CD4-positive, alpha-beta T cell treated with Interleukin-15 for 4 hours (primary cell): Measurements from ENCODE around the gene NCAM1.
"Not testable (repeated sequence)": the region's sequence is repeated elsewhere in the genome, so short reads cannot be mapped to it uniquely, and the experiment has no call there.

Source experiments
- DNase-seq: peaks from one replicate; pipeline ENCODE4 v3.0.0-alpha.2; 2020; ENCODE audit warnings: low spot score

Gene NCAM1

GRCh38 chr11:113022262-113022661 lies 61.0 kb downstream of the NCAM1 start:
- no peak for DNase-seq

DNA sequence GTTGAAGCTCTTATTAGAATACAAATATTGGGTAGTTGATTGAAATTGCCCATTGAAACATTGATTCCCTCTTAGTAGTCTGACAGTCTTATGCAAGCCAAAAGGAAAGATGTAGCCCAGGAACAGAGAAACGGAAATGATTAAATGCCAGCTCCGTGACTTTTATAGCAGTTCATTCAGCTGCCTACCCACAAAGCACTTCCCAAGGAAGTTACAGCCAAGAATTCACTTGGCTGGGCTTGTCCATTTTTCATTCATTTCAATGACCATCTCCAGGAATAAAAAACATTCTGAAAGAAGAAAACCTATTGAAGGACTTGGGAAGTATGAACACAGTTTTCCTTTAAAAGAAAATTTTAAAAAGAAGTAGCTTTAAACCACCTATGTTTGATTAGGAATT lies 62.0 kb downstream of the NCAM1 start:
- no peak for DNase-seq

- no peak for DNase-seq
These were observed 62.8 kb downstream of the NCAM1 start for GRCh38 chr11:113023986-113024385.

- DNase-seq: no peak
These were observed 65.6 kb downstream of the NCAM1 start for GRCh38 chr11:113026778-113027177.

GRCh38 chr11:113034576-113034975 lies 73.4 kb downstream of the NCAM1 start:
- no peak for DNase-seq

GRCh38 chr11:113035708-113036107 lies 74.5 kb downstream of the NCAM1 start:
- no peak for DNase-seq

GRCh38 chr11:113043698-113044097 lies 82.5 kb downstream of the NCAM1 start:
- no peak for DNase-seq

DNA sequence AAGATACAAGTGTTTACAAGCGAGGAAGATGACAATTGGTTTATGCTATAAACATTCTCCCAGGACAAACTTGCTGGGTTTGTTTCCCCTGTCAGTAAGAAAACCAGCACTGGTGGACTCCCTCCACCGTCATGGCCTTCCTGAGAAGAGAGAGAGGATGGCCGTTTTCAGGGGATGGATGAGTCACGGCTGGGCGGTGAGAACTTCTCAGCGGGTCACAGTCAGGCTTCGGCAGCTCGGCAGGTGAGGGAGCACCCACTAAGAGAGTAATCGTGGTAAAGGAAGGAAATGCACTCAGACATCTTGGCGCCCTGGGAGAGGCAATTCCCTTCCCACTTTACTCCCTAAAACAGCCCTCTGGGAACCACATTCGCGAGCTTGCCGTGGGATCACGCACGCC lies 83.9 kb downstream of the NCAM1 start:
- no peak for DNase-seq

GRCh38 chr11:113046866-113047265 lies 85.6 kb downstream of the NCAM1 start:
- DNase-seq: no peak

DNA sequence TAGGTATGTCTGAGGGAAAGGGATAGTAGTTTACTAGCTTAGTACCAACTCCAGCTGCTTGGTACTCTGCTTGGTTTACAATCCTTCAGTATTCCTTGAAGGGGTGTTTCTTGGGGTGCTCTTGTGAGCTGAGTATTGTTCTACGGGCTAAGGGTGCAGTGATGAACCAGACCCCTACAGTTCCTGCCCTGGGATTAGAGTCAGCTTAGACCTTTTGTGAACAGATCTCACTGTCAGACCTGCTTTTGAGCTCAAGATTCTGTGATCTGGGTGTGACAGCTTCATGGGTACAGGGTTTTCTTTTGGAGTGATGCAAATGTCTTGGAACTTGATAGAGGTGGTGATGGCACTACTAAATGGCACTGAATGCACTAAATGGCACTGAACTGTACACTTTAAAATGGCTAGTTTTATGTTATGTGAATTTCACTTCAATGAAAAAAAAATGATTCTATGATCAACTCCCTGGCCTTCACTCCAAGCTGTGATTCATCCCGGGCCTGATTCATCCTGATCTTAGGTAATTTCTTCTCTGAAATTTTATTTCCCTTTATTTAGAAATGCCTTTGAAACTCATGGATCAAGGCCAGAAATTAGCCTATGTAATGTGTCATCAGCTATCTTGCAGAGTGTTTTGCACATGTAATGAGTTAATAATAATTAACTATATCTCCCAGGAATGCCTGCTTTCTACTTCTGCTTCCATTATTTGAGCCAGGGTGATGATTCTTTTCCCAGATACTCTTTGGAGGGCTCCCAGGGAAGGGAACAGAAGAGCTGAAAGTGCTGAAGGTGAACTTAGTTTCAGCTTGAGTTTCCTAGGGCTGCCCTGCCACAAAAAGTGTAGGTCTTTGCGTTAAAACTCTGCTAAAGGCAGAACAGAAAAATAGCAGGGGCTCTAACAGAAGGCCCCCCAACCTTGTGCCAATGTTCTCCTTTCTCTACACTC lies 87.9 kb downstream of the NCAM1 start:
- no peak for DNase-seq

DNA sequence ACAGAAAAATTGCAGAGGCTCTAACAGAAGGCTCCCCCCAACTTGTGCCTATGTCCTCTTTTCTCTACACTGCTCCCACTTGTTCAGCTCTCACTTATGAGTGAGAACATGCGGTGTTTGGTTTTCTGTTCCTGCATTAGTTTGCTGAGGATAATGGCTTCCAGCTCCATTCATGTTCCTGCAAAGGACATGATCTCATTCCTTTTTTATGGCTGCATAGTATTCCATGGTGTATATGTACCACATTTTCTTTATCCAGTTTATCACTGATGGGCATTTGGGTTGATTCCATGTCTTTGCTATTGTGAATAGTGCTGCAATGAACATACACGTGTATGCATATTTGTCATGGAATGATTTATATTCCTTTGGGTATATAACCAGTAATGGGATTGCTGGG lies 91.8 kb downstream of the NCAM1 start:
- DNase-seq: not testable (repeated sequence)

DNA sequence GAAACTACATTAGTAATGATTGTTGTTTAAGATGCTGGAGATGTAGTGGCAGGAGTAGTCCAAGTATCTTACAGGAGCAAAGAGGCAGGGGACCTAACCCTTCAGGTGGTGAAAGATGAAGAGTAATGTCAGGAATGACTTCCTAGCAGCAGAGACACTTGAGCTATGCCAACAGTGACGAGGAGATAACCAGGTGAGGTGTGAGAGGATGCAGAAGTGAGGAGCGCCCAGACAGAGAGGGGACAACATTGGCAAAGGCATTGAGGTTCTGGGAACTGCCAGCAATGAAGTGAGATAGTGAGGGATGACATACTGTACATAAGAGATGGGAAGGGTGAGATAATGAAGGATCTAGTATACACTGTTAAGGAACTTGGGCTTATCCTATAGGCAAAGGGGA lies 95.8 kb downstream of the NCAM1 start:
- no peak for DNase-seq

DNA sequence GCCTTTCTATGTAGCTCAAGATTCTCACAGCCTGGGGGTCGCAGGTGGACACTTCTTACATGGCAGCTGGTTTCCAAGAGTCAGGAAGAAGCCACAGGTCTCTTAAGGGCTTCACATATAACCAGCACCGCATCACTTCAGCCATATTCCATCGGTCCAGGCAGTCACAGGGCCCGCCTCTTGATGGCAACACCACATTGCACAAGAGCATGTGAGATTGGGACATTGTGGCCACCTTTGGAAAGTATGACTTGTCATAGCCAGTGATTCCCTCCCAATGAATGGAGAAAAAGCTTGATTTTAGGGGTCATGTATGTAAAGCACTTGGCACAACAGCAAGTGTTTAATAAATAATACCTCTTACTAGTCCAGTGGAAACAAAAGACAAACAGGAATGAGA lies 98.3 kb downstream of the NCAM1 start:
- no peak for DNase-seq

- no peak for DNase-seq
These were observed 104.1 kb downstream of the NCAM1 start for GRCh38 chr11:113065330-113065729.

DNA sequence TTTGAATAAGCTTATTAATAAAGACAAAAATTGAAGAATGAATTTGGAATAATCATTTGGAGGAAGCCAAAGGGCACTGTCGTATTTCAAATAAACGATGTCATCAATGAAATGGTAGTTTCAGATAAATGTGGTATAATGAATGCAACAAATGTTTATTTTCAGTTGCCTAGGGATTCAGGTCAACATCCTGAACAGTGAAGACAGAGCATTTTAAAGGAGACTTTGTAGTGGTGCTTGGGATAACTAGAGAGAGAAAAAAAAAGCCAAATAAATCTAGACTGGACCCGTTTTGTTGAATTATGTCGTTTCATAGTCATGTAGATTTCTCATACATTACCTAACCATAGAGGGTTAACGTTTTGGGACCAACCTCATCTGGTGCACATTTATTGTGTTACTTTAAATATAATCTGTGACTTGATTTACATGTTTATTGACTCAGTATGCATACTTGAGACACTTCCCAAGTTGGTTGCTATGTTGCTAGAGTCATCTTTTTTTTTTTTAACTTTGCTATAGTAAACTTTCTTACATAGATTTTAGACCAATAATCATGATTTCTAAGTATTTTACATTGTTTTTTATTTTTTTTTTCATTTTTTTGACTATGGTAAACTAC lies 111.1 kb downstream of the NCAM1 start:
- no peak for DNase-seq

DNA sequence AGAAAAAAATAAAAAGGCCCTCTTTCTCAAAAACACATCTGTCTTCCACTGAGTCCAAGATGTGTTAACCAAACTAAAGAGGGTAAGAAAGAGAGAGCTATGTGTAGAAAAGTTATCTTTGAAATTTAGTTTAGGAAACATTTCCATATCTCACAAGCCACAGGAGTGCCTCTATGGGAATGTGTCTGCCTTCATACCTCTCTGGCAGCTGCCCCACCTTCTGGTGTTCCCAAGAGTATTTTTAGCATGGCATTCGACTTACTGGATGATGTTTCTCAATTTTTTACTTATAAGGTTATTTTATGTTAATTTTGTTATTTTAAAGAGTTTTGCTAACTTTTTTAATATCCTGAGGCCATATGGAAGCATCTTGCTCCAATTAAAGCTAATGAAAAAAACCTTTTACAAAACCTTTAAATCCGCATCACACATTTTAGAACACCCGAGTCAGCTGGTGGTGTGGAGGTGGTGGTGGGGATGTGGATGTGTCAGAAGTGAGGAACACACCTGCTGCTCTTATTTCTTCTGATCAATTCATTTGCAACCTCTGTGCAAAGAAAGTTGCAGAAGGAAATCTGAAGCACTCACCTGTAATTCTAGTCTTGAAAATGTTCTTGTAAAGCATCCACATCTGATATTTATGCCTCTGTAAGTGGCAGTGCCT lies 112.2 kb downstream of the NCAM1 start:
- no peak for DNase-seq

- no peak for DNase-seq
These were observed 114.4 kb downstream of the NCAM1 start for GRCh38 chr11:113075586-113076095.

DNA sequence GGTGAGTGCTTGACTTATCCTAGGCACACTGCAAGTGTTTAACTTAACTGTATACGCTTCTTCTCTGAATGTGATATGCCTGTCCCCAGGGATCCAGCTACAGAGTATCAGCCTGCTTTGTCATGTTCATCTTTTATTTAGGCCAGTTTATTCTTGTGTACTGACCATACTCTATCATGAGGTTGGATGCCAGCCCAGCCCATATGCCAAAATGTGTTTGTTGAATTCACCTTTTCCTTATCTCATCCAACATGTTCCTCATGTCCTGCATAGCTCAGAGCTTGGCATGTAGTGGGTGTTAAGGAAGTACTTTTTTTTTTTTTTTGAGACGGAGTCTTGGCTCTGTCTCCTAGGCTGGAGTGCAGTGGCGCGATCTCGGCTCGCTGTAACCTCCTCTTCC lies 116.2 kb downstream of the NCAM1 start:
- no peak for DNase-seq

GRCh38 chr11:113082341-113082955 lies 121.2 kb downstream of the NCAM1 start:
- DNase-seq: no peak

DNA sequence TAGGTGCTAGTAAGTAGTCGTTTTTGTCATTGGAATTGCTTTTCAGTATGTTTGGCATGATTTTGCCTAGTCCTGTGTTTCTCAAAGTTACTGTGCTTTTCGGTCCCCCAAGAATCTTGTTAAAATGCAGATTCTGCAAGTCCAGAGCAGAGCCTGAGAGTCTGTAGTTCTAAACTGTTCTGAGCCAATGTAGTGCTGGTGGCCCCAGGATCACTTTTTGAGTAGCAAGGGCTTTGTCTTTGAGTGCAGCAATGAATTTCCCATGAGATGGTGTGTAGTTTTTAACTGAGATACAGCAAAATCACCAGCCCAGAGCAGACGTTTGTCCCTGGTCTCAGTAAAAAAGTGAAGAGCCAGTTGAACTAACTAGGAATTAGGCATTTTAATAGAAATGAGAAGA lies 122.4 kb downstream of the NCAM1 start:
- no peak for DNase-seq

DNA sequence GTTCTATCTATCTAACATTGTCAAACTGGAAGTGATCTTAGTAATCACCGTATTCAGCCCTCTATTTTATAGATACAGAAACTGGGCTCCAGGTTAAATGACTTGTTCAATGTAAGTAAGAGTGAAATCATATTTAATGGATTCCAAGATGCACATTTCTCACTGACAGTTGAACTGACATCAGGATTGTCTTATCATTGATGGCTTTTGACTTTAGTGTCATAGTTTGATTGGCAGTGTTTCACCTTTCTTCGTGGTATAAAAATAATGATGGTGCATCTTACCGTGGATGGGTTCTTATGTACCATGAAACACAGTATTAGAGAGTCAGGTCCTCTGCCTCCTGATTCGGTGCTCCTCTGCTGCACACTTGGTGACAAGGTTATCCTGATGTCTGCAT lies 123.1 kb downstream of the NCAM1 start:
- DNase-seq: no peak

DNA sequence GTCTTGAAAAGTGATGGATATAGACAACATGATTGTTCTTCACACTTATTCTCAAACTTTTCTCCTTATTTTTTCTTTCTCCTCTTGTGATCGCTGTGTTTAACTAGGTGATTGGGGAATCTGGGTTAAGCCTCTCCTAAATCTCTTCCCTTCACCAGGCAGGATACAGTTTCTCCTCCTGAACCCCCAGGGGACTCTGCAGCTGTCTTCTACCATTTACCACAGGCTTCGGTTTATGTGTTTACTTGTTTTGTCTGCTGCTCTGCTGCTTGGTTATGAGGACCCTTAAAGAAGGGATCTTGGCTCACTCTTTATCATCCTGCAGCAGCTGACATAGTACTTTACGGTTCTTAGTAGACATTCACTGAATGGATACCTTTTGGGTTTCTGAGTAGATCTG lies 124.2 kb downstream of the NCAM1 start:
- no peak for DNase-seq
